H4 (cell line): Measurements from ENCODE around the gene MCM9. TPM values are rescaled to one million over a fixed set of nuclear protein-coding genes. Genes with fewer than 3 reads are reported as not detected.
"Not testable (repeated sequence)": the region's sequence is repeated elsewhere in the genome, so short reads cannot be mapped to it uniquely, and the experiment has no call there.

Experiments used
- DNase-seq: peaks from one replicate; pipeline ENCODE4 v3.0.0-alpha.2; 2015; ENCODE audit warnings: low spot score
- total RNA-seq: library from RNA; depleted of rRNA; stranded (reverse); fragments of >200 nt; shearing (Covaris generic); gene quantifications from 2 replicates; pipeline ENCODE4 v1.2.3, GENCODE V29; 2014

The MCM9 gene
- total RNA-seq, 1 experiment from 2014 or later: 3.7 TPM

GRCh38 chr6:118893807-118894424, 41.0 kb downstream of the MCM9 start, which contains the start of gene ASF1A:
TSS of gene ASF1A (plus strand) at chr6:118894152. CDS start at chr6:118894414, 262 bp downstream.
- peak; percentile 94 for DNase-seq

GRCh38 chr6:118893064-118893806, 41.7 kb downstream of the MCM9 start:
- peak; percentile 47 for DNase-seq

GRCh38 chr6:118892355-118892991, 42.5 kb downstream of the MCM9 start:
- DNase-seq: no peak

- no peak for DNase-seq
These were observed 43.8 kb downstream of the MCM9 start for GRCh38 chr6:118890997-118891790.

- DNase-seq: no peak
These were observed 45.8 kb downstream of the MCM9 start for GRCh38 chr6:118889163-118889562.

- no peak for DNase-seq
These were observed 48.3 kb downstream of the MCM9 start for GRCh38 chr6:118886641-118887040.

- DNase-seq: no peak
These were observed 52.5 kb downstream of the MCM9 start for GRCh38 chr6:118882314-118882905.

- no peak for DNase-seq
These were observed 53.3 kb downstream of the MCM9 start for GRCh38 chr6:118881440-118882313.

- no peak for DNase-seq
These were observed 57.2 kb downstream of the MCM9 start for GRCh38 chr6:118877806-118878205.

GRCh38 chr6:118876814-118877213, 58.1 kb downstream of the MCM9 start:
- no peak for DNase-seq

GRCh38 chr6:118876198-118876597, 58.8 kb downstream of the MCM9 start:
- DNase-seq: no peak

- DNase-seq: no peak
These were observed 59.3 kb downstream of the MCM9 start for GRCh38 chr6:118875672-118876071.

- DNase-seq: no peak
These were observed 61.7 kb downstream of the MCM9 start for GRCh38 chr6:118873239-118873638.

- no peak for DNase-seq
These were observed 62.2 kb downstream of the MCM9 start for GRCh38 chr6:118872726-118873125.

GRCh38 chr6:118872318-118872717, 62.6 kb downstream of the MCM9 start:
- no peak for DNase-seq

- no peak for DNase-seq
These were observed 63.6 kb downstream of the MCM9 start for GRCh38 chr6:118871331-118871730.

- DNase-seq: no peak
These were observed 64.9 kb downstream of the MCM9 start for GRCh38 chr6:118869894-118870589.

GRCh38 chr6:118869350-118869749, 65.6 kb downstream of the MCM9 start:
- peak; percentile 8 for DNase-seq

GRCh38 chr6:118868901-118869300, 66.1 kb downstream of the MCM9 start:
- DNase-seq: not testable (repeated sequence)

GRCh38 chr6:118867181-118867580, 67.8 kb downstream of the MCM9 start:
- peak; percentile 7 for DNase-seq
